Osteocyte (in vitro differentiated cells): ENCODE measurements around the gene SLC26A1. TPM values are rescaled to one million over a fixed set of nuclear protein-coding genes. Genes with fewer than 3 reads are reported as not detected.

ENCODE experiments used
- DNase-seq: peaks from one replicate; pipeline ENCODE4 v3.0.0; 2021; ENCODE audit warnings: mixed read lengths; ENCODE audit not compliant: unreplicated experiment; ENCODE audit errors: extremely low spot score
- H3K27ac Mint-ChIP-seq: one replicate; pipeline ENCODE4 v1.8.0; 2021; ENCODE audit warnings: mild to moderate bottlenecking, mixed read lengths; ENCODE audit not compliant: unreplicated experiment
- H3K27me3 Mint-ChIP-seq: one replicate; pipeline ENCODE4 v1.8.0; 2021; ENCODE audit warnings: mixed read lengths; ENCODE audit not compliant: unreplicated experiment
- H3K36me3 Mint-ChIP-seq: one replicate; pipeline ENCODE4 v1.8.0; 2021; ENCODE audit warnings: mixed read lengths; ENCODE audit not compliant: unreplicated experiment
- H3K4me1 Mint-ChIP-seq: one replicate; pipeline ENCODE4 v1.8.0; 2021; ENCODE audit warnings: mixed read lengths; ENCODE audit not compliant: unreplicated experiment
- H3K4me3 Mint-ChIP-seq: one replicate; pipeline ENCODE4 v1.8.0; 2021; ENCODE audit warnings: mild to moderate bottlenecking, moderate library complexity, mixed read lengths; ENCODE audit not compliant: unreplicated experiment
- H3K9me3 Mint-ChIP-seq: one replicate; pipeline ENCODE4 v1.8.0; 2021; ENCODE audit warnings: mixed read lengths; ENCODE audit not compliant: unreplicated experiment
- total RNA-seq: library from RNA; stranded (reverse); gene quantifications from 2 replicates; pipeline ENCODE4 v1.2.1, GENCODE V29; 2021
- TF ChIP-seq, protein P1 (sequence below): fragments of 200-600 bp; sonication (generic); IDR thresholded peaks from 2 replicates; pipeline ENCODE4 v1.5.0; 2021; ENCODE audit warnings: antibody characterized with exemption, mild to moderate bottlenecking, moderate library complexity

Gene SLC26A1
- total RNA-seq, 1 donor from 2014 or later: 0.83 TPM

DNA sequence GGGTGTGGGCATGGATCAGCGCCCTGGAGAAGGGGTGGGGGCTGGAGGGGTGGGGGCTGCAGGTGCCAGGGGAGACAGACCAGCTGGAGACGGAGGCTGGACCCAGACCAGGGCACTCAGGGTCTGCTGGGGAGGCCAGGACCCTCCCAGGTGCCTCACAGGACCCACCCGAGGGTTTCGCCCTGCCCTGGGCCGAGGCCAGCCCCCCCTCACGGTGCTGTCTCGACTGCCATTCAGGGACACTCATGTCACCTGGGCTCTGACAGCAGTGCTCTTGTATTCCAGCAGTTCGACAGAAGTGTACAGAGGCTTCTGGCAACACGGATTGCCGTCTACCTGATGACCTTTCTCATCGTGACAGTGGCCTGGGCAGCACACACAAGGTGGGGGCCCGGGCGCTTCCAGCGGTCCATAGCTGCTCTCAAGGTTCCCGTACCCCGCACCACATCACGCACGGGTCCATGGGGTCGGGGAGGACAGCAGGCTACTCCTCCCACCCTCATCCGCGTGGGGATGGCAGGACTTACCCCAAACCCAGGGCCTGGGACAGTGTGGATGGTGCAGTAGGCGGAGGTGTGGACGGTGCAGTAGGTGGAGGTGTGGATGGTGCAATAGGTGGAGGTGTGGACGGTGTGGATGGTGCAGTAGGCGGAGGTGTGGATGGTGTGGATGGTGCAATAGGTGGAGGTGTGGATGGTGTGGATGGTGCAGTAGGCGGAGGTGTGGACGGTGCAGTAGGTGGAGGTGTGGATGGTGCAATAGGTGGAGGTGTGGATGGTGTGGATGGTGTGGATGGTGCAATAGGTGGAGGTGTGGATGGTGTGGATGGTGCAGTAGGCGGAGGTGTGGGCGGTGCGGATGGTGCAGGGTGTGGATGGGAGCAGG is 42.8 kb downstream of the SLC26A1 start:
- H3K27ac Mint-ChIP-seq: no peak overlapping the region
- no peaks in the 10 kb centered on the region for H3K9me3 Mint-ChIP-seq
- DNase-seq: no peak
- H3K4me3 Mint-ChIP-seq: no peak overlapping the region
- TF ChIP-seq, protein P1, sequence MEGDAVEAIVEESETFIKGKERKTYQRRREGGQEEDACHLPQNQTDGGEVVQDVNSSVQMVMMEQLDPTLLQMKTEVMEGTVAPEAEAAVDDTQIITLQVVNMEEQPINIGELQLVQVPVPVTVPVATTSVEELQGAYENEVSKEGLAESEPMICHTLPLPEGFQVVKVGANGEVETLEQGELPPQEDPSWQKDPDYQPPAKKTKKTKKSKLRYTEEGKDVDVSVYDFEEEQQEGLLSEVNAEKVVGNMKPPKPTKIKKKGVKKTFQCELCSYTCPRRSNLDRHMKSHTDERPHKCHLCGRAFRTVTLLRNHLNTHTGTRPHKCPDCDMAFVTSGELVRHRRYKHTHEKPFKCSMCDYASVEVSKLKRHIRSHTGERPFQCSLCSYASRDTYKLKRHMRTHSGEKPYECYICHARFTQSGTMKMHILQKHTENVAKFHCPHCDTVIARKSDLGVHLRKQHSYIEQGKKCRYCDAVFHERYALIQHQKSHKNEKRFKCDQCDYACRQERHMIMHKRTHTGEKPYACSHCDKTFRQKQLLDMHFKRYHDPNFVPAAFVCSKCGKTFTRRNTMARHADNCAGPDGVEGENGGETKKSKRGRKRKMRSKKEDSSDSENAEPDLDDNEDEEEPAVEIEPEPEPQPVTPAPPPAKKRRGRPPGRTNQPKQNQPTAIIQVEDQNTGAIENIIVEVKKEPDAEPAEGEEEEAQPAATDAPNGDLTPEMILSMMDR: no peak
- peaks cover 6% of the 10 kb centered on the region for H3K36me3 Mint-ChIP-seq
- no peaks in the 10 kb centered on the region for H3K27me3 Mint-ChIP-seq
- peaks cover 2% of the 10 kb centered on the region for H3K4me1 Mint-ChIP-seq

DNA sequence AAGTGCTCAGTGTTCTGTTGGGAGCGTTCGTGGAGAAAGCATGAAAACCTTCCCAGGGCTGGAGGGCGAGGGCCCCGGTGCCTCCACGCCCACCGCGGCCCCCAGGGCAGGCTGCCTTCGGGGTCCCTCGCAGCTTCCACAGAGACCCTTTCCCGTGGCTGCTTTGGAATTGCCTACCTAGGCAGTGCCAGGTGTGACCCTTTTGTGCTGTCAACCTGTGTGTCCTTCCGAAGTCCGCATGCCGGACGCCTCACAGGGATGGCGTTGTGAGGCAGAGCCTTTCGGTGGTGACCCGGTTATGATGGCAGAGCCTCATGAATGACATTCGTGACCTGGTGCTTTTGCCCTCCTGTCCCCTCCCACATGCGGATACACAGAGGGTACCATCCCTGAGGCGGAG is 43.5 kb downstream of the SLC26A1 start:
- H3K36me3 Mint-ChIP-seq: peaks cover 5% of the 10 kb centered on the region
- no peak for DNase-seq
- H3K9me3 Mint-ChIP-seq: no peaks in the 10 kb centered on the region
- no peak overlapping the region for H3K27ac Mint-ChIP-seq
- H3K4me1 Mint-ChIP-seq: peaks cover 6% of the 10 kb centered on the region
- TF ChIP-seq, protein P1: no peak
- no peaks in the 10 kb centered on the region for H3K27me3 Mint-ChIP-seq
- no peak overlapping the region for H3K4me3 Mint-ChIP-seq

DNA sequence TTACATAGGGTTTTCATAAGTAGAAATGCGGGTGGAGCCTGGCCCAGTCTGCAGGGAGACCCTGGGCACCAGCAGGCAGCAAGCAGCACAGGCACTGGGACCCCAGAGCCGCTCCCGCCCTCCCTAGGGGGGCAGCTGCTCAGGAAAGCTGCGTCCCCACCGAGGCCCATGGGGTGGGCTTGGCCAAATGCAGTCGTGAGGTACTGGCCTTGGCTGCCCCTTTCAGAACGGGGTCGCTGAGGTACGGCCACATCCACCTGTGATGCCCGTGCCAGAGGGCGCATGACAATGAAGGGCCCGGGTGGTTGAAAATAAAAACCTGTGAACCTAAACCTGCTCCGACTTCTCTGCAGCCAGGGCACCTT is 44.3 kb downstream of the SLC26A1 start:
- H3K27ac Mint-ChIP-seq: no peak overlapping the region
- no peaks in the 10 kb centered on the region for H3K27me3 Mint-ChIP-seq
- TF ChIP-seq, protein P1: no peak
- peaks cover 2% of the 10 kb centered on the region for H3K36me3 Mint-ChIP-seq
- no peak overlapping the region for H3K4me3 Mint-ChIP-seq
- no peaks in the 10 kb centered on the region for H3K9me3 Mint-ChIP-seq
- peaks cover 6% of the 10 kb centered on the region for H3K4me1 Mint-ChIP-seq
- DNase-seq: no peak

DNA sequence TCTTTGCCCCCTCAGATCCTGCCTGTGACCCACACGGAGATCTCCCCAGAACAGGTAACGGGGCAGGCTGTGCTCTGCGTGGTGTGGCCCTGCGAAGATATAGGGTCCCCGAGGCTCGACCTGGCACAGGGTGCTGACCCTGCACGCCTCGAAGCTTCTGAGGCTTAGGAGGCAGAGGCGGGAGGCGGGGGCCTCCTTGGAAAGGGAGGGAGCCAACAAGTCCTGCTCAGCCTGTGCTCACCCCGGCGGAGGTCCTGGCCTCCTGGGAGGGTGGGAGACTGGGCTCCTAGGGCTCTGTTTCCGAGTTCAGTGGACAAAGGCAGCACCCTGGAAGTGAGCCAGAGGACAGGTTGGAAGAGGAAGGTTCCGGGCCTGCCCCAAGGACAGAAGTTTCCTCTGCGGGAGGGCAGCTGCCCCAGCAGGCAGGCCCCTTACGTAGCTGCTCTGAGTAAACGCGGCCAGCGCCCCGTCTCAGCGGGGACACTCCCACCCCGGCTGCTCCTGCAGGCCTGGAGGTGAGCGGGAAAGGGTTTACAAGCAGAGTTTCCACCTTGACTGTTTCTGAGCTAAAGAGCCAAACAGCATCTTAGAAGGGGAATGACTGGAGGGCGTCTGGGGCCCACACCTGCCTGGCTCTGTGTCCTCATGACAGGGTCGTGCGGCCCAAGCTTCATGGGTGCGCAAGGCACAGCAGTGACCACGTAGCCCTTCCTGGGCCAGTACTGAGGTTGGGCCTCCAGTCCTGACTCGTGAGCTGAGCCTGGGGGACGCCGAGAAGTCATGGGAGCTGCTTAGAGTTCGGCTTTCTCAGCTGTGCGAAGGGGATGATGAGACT is 44.9 kb downstream of the SLC26A1 start:
- no peaks in the 10 kb centered on the region for H3K27me3 Mint-ChIP-seq
- H3K27ac Mint-ChIP-seq: no peak overlapping the region
- TF ChIP-seq, protein P1: no peak
- no peak for DNase-seq
- H3K4me1 Mint-ChIP-seq: peaks cover 6% of the 10 kb centered on the region
- H3K36me3 Mint-ChIP-seq: peaks cover 2% of the 10 kb centered on the region
- no peak overlapping the region for H3K4me3 Mint-ChIP-seq
- H3K9me3 Mint-ChIP-seq: no peaks in the 10 kb centered on the region

DNA sequence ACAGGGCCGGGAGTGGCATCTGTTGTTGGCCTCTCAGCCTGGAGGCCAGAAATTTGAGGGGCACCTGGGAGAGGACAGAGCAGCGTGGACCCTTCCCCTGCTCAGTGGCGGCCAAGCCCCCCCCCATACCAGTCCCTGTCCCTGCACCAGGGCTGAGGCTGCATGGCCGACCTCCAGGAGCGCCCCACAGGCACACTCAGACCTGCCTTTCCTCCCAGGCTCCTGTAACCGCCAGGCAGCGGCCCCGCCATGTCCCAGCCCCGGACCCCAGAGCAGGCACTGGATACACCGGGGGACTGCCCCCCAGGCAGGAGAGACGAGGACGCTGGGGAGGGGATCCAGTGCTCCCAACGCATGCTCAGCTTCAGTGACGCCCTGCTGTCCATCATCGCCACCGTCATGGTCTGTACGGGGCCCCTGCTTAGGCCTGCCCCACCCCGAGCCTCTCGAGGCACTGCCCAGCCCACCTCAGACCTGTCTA is 45.7 kb downstream of the SLC26A1 start:
- peaks cover 6% of the 10 kb centered on the region for H3K4me1 Mint-ChIP-seq
- H3K36me3 Mint-ChIP-seq: peaks cover 2% of the 10 kb centered on the region
- no peaks in the 10 kb centered on the region for H3K27me3 Mint-ChIP-seq
- H3K9me3 Mint-ChIP-seq: no peaks in the 10 kb centered on the region
- no peak overlapping the region for H3K27ac Mint-ChIP-seq
- no peak for DNase-seq
- no peak overlapping the region for H3K4me3 Mint-ChIP-seq
- TF ChIP-seq, protein P1: no peak
